Measurements from ENCODE around the gene UNKL.
"Not testable (repeated sequence)": the region's sequence is repeated elsewhere in the genome, so short reads cannot be mapped to it uniquely, and the experiment has no call there.

Gene UNKL

DNA sequence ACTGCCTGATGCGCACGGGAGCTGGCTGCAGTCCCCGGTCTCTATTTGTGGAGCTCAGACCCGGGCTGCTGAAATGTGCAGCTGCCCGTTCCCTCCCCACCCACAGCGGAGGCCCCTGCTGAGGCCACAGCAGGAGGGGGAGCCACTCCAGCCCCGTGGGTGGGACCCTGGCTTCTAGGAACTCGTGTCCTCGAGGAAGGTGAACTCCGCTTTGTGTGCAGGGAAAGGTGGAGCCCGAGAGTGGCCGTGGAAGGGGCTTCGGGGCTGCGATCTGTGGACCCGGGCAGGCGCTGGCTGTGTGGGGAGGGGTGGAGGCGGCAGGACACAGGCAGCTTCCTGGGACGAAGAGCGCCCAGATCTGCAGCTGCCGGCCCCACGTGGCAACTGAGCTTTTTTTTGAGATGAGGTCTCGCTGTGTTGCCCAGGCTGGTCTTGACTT is 26.9 kb upstream of the UNKL start:
- H3K27me3 Mint-ChIP-seq: no peaks in the 10 kb centered on the region
- DNase-seq: no peak
- H3K9me3 Mint-ChIP-seq: no peaks in the 10 kb centered on the region
- peaks cover 2 to 3% of the 10 kb centered on the region in 2 donors for H3K4me1 Mint-ChIP-seq (ENCODE audit: low read depth in 2 of 2)
- no peak overlapping the region for H3K4me3 Mint-ChIP-seq
- H3K36me3 Mint-ChIP-seq (ENCODE audit: insufficient read depth): peaks cover 2% of the 10 kb centered on the region
- no peak overlapping the region for H3K27ac Mint-ChIP-seq
- ATAC-seq (replicated peaks): no peak

DNA sequence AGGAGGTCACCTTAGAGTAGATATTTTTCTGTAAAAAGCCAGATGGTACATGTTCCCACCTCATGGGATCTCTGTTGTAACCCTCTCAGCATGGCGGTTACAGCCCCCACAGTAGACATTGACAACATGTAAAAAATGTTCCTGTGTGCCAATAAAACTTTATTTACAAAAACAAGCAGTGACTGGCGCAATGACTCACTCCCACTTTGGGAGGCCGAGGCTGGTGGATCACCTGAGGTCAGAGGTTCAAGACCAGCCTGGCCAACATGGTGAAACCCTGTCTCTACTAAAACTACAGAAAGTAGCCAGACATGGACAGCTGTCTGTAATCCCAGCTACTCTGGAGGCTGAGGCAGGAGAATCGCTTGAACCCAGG is 25.2 kb upstream of the UNKL start:
- not testable (repeated sequence) for H3K36me3 Mint-ChIP-seq (ENCODE audit: insufficient read depth); H3K9me3 Mint-ChIP-seq; ATAC-seq (replicated peaks); H3K27me3 Mint-ChIP-seq; H3K4me3 Mint-ChIP-seq; H3K4me1 Mint-ChIP-seq (ENCODE audit: low read depth in 2 of 2); DNase-seq
- H3K27ac Mint-ChIP-seq: peak overlapping the region in 1 of 2 donors; percentile 78

DNA sequence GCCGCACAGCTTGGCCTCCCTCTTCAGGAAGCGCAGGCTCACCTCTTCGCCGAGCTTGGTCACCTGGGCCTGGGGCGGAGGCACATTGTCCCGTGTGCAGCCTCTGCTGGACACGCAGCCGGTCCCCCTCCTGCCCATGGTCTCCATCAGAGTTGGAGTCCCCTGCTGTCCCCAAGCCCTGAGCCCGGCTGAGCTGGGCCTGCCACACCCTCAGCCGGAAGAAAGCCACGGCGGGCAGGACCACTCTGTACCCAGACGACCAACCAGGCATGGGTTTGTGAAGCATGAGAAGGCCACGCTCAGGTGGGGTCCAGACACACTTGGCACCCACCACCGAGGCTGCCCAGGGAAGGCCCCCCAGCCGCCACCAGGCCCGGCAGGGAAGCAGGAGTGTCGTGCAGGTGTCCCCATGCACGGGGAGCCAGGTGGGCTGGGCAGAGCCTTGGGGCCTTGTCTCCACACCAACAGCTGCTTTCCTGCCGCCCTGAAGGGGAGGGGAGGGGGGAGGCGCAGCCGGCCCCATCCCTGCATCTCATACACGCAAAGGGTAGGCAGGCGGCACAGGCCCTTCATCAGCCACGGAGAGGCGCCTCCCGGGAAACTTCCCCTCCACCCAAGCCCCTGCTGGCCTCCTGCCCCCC is 24.7 kb upstream of the UNKL start:
- ATAC-seq (replicated peaks) (no peak), DNase-seq (no peak)
- Mint-ChIP-seq H3K4me1 (ENCODE audit: low read depth in 2 of 2) (peaks cover 0 to 3% of the 10 kb centered on the region in 2 donors), H3K36me3 (ENCODE audit: insufficient read depth) (peaks cover 2% of the 10 kb centered on the region), H3K27ac (no peak overlapping the region), H3K27me3 (no peaks in the 10 kb centered on the region), H3K9me3 (no peaks in the 10 kb centered on the region), H3K4me3 (no peak overlapping the region)

DNA sequence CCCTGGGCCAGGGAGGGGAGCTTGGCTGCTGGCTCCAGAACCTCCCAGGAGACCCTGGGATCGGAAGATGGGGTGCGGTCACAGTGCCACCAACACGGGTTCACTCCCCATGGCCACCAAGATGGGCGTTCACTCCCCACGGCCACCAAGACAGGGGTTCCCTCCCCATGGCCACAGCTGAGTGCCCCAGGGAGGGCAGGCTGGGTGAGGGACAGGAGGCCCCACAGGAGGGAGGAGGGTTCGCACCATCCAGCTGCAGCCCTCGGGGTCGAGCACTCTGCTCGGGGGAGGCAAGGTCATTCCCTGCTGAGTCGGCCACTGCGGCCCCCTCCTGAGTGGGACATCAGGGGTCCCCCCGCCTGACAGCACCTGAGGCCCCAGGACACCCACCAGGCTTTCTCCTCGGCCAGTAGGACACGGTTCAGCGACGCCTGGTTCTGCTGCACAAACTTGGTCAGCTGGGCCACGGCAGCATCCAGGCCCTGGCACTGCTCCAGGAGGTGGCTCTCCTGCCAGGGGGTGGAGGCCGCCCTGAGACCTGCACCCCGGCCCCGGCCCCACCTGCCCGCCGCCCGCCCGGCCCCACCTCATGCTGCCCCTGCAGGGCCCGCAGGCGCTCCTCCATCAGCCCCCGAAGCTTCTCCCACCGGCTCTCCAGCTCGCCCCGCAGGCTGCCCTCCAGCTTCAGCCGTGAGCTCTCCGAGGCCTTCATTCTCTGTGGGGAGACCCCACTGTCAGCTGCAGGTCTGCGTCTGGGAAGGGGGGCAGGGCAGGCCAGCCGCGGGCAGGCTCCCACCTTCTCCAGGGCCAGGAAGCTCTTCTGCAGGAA is 23.9 kb upstream of the UNKL start:
- Mint-ChIP-seq H3K9me3 (no peaks in the 10 kb centered on the region), H3K36me3 (ENCODE audit: insufficient read depth) (peaks cover 2% of the 10 kb centered on the region), H3K27me3 (no peaks in the 10 kb centered on the region), H3K4me1 (ENCODE audit: low read depth in 2 of 2) (peaks cover 0 to 3% of the 10 kb centered on the region in 2 donors), H3K27ac (no peak overlapping the region), H3K4me3 (no peak overlapping the region)
- ATAC-seq (replicated peaks) (no peak), DNase-seq (no peak)

GRCh38 chr16:1437606-1438005 is 23.1 kb upstream of the UNKL start:
- H3K4me3 Mint-ChIP-seq: no peak overlapping the region
- H3K4me1 Mint-ChIP-seq (ENCODE audit: low read depth in 2 of 2): peaks cover 0 to 3% of the 10 kb centered on the region in 2 donors
- H3K36me3 Mint-ChIP-seq (ENCODE audit: insufficient read depth): peaks cover 2% of the 10 kb centered on the region
- H3K27ac Mint-ChIP-seq: no peak overlapping the region
- no peaks in the 10 kb centered on the region for H3K9me3 Mint-ChIP-seq
- no peaks in the 10 kb centered on the region for H3K27me3 Mint-ChIP-seq
- no peak for ATAC-seq (replicated peaks)
- DNase-seq: no peak

- Mint-ChIP-seq H3K4me3 (no peak overlapping the region), H3K27ac (no peak overlapping the region), H3K4me1 (ENCODE audit: low read depth in 2 of 2) (peaks cover 0 to 3% of the 10 kb centered on the region in 2 donors), H3K9me3 (no peaks in the 10 kb centered on the region), H3K27me3 (no peaks in the 10 kb centered on the region), H3K36me3 (ENCODE audit: insufficient read depth) (peaks cover 2% of the 10 kb centered on the region)
- ATAC-seq (replicated peaks) (no peak), DNase-seq (no peak)
Measured at GRCh38 chr16:1436731-1437355, 22.3 kb upstream of the UNKL start.

DNA sequence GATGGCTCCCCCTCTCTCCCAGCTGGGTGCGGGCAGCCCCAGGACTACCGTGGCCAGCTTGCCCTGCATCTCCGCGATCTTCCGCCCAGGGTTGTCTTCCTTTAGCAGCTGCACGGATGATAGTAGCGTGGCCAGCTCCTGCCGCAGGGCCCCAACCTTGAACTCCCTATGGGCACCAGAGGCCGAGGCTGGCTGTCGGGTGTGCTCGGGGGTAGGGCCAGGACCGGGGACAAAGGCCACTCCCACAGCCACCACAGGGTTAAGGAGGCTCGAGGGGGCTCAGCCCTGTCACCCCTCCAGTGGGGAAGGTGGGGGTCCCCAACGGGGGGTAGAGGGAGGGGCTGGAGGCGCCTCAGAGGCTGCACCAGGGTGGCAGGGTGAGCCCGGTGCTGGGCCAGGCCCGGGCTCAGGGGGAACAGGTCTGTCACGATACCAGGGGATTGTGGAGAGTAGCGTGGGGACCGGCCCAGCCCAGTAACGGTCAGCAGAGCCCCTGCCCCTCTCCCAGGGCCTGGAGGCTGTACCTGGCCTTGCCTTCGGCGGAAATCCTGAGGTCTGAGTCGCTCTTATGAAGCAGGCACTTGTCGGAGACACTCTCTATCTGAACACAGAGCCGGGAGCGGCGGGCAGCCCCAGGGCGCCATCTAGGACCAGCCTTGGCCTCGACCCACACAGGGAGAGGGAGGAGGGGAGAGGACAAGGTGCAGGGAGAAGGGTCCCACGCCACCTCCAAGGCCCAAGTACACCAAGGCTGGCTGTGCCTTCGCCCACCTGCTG is 21.6 kb upstream of the UNKL start:
- no peak overlapping the region for H3K27ac Mint-ChIP-seq
- H3K27me3 Mint-ChIP-seq: no peaks in the 10 kb centered on the region
- H3K4me3 Mint-ChIP-seq: no peak overlapping the region
- no peak for ATAC-seq (replicated peaks)
- H3K36me3 Mint-ChIP-seq (ENCODE audit: insufficient read depth): peaks cover 2% of the 10 kb centered on the region
- no peak for DNase-seq
- H3K4me1 Mint-ChIP-seq (ENCODE audit: low read depth in 2 of 2): peaks cover 0 to 3% of the 10 kb centered on the region in 2 donors
- no peaks in the 10 kb centered on the region for H3K9me3 Mint-ChIP-seq

DNA sequence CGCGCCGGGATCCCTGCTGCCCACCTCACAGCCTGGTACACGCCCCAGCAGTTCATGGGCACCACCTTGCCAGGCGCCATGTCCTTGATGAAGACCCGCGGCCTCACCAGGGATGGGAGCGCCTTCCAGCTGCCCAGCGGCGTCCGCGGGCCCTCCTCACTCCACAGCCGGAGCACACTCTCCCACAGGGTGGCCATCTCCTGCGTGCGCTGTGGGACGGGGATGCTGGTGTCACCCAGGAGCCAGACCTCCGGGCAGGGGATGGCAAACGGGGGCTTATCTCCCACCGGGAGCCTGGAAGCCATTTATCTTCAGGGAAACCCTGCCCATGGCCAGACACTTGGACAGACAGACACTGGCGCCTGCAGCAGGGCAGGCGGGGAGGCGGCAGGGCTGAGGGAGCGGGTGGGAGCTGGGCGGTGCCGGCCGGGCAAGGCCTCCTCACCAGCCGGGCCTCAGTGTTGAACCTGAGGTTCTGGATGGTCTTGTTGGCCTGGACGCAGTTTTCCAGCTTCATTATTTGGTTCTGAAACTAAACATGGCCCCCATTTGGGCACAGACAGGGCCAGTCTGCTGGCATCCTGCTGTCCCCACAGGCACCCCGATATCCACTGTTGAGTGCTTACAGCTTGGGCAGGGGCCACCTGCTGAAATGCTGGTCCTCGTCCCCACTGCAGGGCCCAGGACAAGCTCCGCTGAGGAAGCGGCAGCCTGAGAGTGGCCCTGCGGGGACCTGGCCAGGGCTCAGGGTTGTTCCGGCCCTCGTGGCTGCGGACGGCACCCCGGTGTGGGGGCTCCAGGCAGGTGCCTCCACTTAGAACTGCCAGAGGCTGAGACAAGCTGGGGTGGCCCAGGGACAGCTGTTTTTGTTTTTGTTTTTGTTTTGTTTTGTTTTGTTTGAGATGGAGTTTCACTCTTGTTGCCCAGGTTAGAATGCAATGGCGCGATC is 20.4 kb upstream of the UNKL start:
- no peak overlapping the region for H3K4me3 Mint-ChIP-seq
- no peaks in the 10 kb centered on the region for H3K9me3 Mint-ChIP-seq
- H3K27me3 Mint-ChIP-seq: peaks cover 0 to 4% of the 10 kb centered on the region in 2 donors
- H3K4me1 Mint-ChIP-seq (ENCODE audit: low read depth in 2 of 2): no peaks in the 10 kb centered on the region
- H3K36me3 Mint-ChIP-seq (ENCODE audit: insufficient read depth): no peaks in the 10 kb centered on the region
- no peak for ATAC-seq (replicated peaks)
- DNase-seq: no peak
- H3K27ac Mint-ChIP-seq: no peak overlapping the region

DNA sequence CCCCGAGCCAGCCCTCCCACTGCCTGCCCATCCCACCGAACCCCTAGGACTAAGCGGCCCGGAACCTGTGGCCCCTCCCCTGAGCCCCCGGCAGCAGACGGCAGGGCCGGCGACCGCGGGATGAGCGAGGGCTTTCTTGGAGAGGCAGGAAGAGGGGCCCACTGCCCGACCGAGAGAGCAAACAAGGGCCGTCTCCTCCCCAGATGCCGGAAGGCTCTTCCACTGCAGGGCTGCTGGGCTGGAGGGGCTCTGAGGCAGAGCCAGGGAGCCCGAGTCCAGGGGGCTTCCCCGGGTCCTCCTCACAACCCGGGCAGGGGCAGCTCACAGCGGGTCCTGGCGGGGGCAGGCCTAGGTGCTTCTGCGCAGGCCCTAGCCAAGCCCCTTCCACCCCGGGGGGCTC is 19.3 kb upstream of the UNKL start:
- Mint-ChIP-seq H3K27ac (no peak overlapping the region), H3K4me1 (ENCODE audit: low read depth in 2 of 2) (no peaks in the 10 kb centered on the region), H3K9me3 (no peaks in the 10 kb centered on the region), H3K36me3 (ENCODE audit: insufficient read depth) (no peaks in the 10 kb centered on the region), H3K27me3 (peaks cover 0 to 11% of the 10 kb centered on the region in 2 donors), H3K4me3 (no peak overlapping the region)
- DNase-seq (no peak), ATAC-seq (replicated peaks) (no peak)

DNA sequence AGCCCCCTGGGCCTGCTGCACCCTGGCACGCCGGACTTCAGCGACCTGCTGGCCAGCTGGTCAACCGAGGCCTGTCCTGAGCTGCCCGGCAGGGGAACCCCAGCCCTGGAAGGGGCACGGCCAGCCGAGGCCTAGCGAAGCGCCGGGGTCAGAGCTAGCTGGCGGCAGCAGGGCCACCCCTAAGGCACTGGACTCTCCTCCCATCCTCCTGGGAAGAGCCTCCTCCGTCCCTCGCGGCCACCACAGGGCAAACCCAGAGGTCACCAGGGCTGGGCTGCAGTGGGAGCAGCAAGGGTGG is 18.7 kb upstream of the UNKL start:
- DNase-seq: no peak
- no peaks in the 10 kb centered on the region for H3K36me3 Mint-ChIP-seq (ENCODE audit: insufficient read depth)
- H3K27ac Mint-ChIP-seq: no peak overlapping the region
- H3K4me1 Mint-ChIP-seq (ENCODE audit: low read depth in 2 of 2): no peaks in the 10 kb centered on the region
- H3K9me3 Mint-ChIP-seq: no peaks in the 10 kb centered on the region
- H3K27me3 Mint-ChIP-seq: peaks cover 0 to 11% of the 10 kb centered on the region in 2 donors
- no peak overlapping the region for H3K4me3 Mint-ChIP-seq
- no peak for ATAC-seq (replicated peaks)

DNA sequence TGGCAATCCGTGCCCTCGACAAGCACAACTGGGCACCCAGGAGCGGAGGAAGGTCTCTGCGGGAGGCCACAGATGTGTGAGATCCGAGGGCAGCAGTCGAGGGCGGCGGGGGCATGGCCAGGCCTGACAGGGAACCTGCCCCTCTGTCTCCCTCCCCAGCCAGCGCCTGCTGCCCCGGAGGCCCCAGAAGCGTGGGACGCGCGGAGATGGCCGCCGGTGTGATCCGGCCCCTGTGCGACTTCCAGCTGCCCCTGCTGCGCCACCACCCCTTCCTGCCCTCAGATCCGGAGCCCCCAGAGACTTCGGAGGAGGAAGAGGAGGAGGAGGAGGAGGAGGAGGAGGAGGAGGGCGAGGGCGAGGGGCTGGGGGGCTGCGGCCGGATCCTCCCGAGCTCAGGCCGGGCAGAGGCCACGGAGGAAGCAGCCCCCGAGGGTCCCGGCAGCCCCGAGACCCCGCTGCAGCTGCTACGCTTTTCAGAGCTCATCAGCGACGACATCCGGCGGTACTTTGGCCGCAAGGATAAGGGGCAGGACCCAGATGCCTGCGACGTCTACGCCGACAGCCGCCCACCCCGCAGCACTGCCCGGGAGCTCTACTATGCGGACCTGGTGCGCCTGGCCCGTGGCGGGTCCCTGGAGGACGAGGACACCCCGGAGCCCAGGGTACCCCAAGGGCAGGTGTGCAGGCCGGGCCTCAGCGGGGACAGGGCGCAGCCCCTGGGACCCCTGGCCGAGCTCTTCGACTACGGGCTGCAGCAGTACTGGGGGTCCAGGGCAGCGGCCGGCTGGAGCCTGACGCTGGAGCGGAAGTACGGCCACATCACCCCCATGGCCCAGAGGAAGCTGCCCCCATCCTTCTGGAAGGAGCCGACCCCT is 18.1 kb upstream of the UNKL start:
- DNase-seq (no peak), ATAC-seq (replicated peaks) (peak; percentile 41)
- H3K36me3 Mint-ChIP-seq (ENCODE audit: insufficient read depth): no peaks in the 10 kb centered on the region
- no peaks in the 10 kb centered on the region for H3K9me3 Mint-ChIP-seq
- H3K4me1 Mint-ChIP-seq (ENCODE audit: low read depth in 2 of 2): no peaks in the 10 kb centered on the region
- peak overlapping the region; percentile 48 to 53 for H3K4me3 Mint-ChIP-seq
- H3K27ac Mint-ChIP-seq: peak overlapping the region; percentile 44 to 73
- peaks cover 0 to 11% of the 10 kb centered on the region in 2 donors for H3K27me3 Mint-ChIP-seq

All from effector memory CD8-positive, alpha-beta T cell (primary cell).